NT2/D1 (cell line): ENCODE results near the gene SLC39A11.

ENCODE experiments used
- SUZ12 ChIP-seq: IDR thresholded peaks from 2 replicates; pipeline ENCODE4 v1.6.1; 2011; ENCODE audit not compliant: insufficient read length, insufficient read depth; ENCODE audit errors: extremely low read depth
- YY1 ChIP-seq: IDR thresholded peaks from 2 replicates; pipeline ENCODE4 v1.6.1; 2011; ENCODE audit not compliant: insufficient read length, insufficient read depth
- ZNF274 ChIP-seq: IDR thresholded peaks from 2 replicates; pipeline ENCODE4 v1.6.1; 2011; ENCODE audit warnings: mild to moderate bottlenecking, low read depth, low read length

GRCh38 chr17:73123606-73124320, 31.3 kb upstream of the SLC39A11 start:
- TF ChIP-seq YY1: no peak
- TF ChIP-seq SUZ12: no peak
- no peak for TF ChIP-seq ZNF274
